ENCODE results near the gene RSU1. TPM values are rescaled to one million over a fixed set of nuclear protein-coding genes. Genes with fewer than 3 reads are reported as not detected.

The RSU1 gene
- total and polyA plus RNA-seq, 2 donors (not counting 3 experiments of a cell fraction or from before 2014, with no cell fraction given): 80.2 to 104 TPM

DNA sequence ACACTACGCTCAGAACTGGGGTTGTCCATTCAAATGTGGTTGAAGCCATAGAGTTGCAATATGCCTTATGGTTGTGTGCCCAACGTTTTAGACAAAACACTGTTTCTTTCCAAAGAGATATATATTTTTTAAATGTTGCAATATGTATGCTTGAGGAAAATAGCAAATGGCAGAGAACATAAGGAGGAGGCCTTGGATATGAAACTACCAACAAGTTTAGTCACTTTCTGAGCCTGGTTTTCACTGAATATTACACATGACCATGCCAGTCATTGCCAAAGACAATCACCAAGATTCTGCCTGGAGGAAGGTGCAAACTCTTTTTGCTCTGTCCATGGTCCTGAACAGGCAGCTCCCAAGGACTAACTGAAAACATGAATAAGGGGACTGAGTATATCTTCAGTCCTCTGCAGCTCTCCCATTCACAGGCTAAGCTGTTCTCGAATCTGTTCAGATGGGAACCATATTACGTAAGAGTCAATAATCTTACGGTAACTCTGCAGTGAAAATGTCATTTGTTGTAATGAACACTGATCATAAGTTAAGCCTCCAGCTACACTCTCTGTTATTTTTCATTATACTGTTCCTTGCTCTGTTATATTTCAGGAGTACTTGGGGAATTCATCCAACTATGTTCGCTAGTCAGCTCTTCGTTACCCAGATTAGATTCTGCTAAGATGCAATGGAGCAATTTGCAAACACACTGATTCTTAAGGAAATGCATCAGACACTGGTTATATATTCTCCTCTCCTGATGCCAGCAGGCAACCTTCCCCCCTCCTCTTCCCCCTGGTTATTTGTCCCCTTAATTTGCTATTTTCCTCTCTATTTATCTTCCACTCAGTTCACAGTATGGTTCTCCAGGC lies 204.9 kb downstream of the RSU1 start:
- Histone ChIP-seq H3K9ac (replicated peaks; ENCODE audit: extremely low read depth, insufficient read depth, low read length) (no peak overlapping the region), H3K9me1 (replicated peaks; ENCODE audit: control insufficient read depth, extremely low read depth, insufficient read depth, low read length) (no peaks in the 10 kb centered on the region), H3K36me3 (ENCODE audit: control insufficient read depth in 2 of 2, extremely low read depth in 1 of 2, insufficient read depth in 2 of 2, low read length in 2 of 2) (no peaks in the 10 kb centered on the region), H3K4me2 (ENCODE audit: insufficient read depth, low read length) (no peak overlapping the region), H3K27ac (ENCODE audit: insufficient read depth, low read depth, low read length) (no peak overlapping the region), H3K9me3 (replicated peaks; ENCODE audit: control insufficient read depth, insufficient read depth, low read length) (no peaks in the 10 kb centered on the region), H3K27me3 (ENCODE audit: control insufficient read depth in 2 of 2, insufficient read depth in 2 of 2, low read length in 2 of 2) (no peaks in the 10 kb centered on the region), H3K4me1 (ENCODE audit: control insufficient read depth, extremely low read depth, insufficient read depth, low read length) (no peaks in the 10 kb centered on the region), H2AFZ (ENCODE audit: low read depth, low read length) (no peak overlapping the region), H3K79me2 (ENCODE audit: control insufficient read depth, insufficient read depth, low read length) (no peaks in the 10 kb centered on the region), H4K20me1 (replicated peaks; ENCODE audit: control insufficient read depth, extremely low read depth, insufficient read depth, low read length) (peaks cover 8% of the 10 kb centered on the region), H3K4me3 (replicated peaks in 1 of 3; ENCODE audit: insufficient read depth in 1 of 3, low read depth in 1 of 3, low read length in 3 of 3) (no peak overlapping the region)
- dilution Hi-C loops (cut with MboI; ENCODE audit: extremely low pct_ligation_motif_present, low sequenced_read_pairs) (no loop called here), intact Hi-C loops (cut with micrococcal nuclease) (no loop called here)
- POLR2A ChIA-PET: no interaction called here
- TF ChIP-seq, protein P1, sequence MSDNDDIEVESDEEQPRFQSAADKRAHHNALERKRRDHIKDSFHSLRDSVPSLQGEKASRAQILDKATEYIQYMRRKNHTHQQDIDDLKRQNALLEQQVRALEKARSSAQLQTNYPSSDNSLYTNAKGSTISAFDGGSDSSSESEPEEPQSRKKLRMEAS (IDR thresholded peaks at IDR 0.05; ENCODE audit: insufficient read depth, insufficient read length): no peak
- TF ChIP-seq MYC (IDR thresholded peaks at IDR 0.05; ENCODE audit: low read depth, low read length): no peak
- no peak for TF ChIP-seq JUN (IDR thresholded peaks at IDR 0.05; ENCODE audit: borderline replicate concordance, insufficient read depth, insufficient read length, low read depth)
- no peak for TF ChIP-seq POLR2A (IDR thresholded peaks at IDR 0.05; ENCODE audit: low read depth, low read length)
- TF ChIP-seq EZH2 (IDR thresholded peaks at IDR 0.05; ENCODE audit: borderline replicate concordance, low read depth, low read length, severe bottlenecking): no peak
- TF ChIP-seq POLR2AphosphoS5 (IDR thresholded peaks at IDR 0.05; ENCODE audit: insufficient read depth, low read depth, low read length): no peak
- no peak for TF ChIP-seq GATA2 (IDR thresholded peaks at IDR 0.05; ENCODE audit: insufficient read depth, insufficient read length, low read depth, low read length)
- no peak for TF ChIP-seq FOS (IDR thresholded peaks at IDR 0.05; ENCODE audit: borderline replicate concordance, insufficient read depth, low read length)
- TF ChIP-seq, protein P2, sequence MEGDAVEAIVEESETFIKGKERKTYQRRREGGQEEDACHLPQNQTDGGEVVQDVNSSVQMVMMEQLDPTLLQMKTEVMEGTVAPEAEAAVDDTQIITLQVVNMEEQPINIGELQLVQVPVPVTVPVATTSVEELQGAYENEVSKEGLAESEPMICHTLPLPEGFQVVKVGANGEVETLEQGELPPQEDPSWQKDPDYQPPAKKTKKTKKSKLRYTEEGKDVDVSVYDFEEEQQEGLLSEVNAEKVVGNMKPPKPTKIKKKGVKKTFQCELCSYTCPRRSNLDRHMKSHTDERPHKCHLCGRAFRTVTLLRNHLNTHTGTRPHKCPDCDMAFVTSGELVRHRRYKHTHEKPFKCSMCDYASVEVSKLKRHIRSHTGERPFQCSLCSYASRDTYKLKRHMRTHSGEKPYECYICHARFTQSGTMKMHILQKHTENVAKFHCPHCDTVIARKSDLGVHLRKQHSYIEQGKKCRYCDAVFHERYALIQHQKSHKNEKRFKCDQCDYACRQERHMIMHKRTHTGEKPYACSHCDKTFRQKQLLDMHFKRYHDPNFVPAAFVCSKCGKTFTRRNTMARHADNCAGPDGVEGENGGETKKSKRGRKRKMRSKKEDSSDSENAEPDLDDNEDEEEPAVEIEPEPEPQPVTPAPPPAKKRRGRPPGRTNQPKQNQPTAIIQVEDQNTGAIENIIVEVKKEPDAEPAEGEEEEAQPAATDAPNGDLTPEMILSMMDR (IDR thresholded peaks at IDR 0.05; ENCODE audit: extremely low read depth in 1 of 2, insufficient read depth in 1 of 2, low read depth in 1 of 2, low read length in 2 of 2): no peak
- CTCF ChIA-PET: interaction anchor here (0.7 kb wide), 1 partner anchor 165 kb away, joined by 4 read pairs; no protein-coding TSS in a partner anchor
- FAIRE-seq (peak; percentile 48), DNase-seq (ENCODE audit: low read depth, low spot score) (peak; percentile 35)
- BruUV-seq (replicated peaks): no TSS peak
